Measurements from ENCODE around the gene DNAI7. TPM values are rescaled to one million over a fixed set of nuclear protein-coding genes. Genes with fewer than 3 reads are reported as not detected.

DNAI7 gene
- polyA plus RNA-seq, 1 donor from 2014 or later, result 1.3 TPM

GRCh38 chr12:25123126-25123525, 71.8 kb downstream of the DNAI7 start:
- no peaks in the 10 kb centered on the region for H3K27me3 ChIP-seq (ENCODE audit: insufficient read depth, low read depth, low read length)
- no peak overlapping the region for H2AFZ ChIP-seq (ENCODE audit: low read depth, low read length)
- H3K4me2 ChIP-seq (ENCODE audit: low read length), result no peak overlapping the region
- H3K4me3 ChIP-seq (ENCODE audit: low read length), result no peak overlapping the region
- no peaks in the 10 kb centered on the region for H3K9me3 ChIP-seq (ENCODE audit: low read length)
- no peak overlapping the region for H3K27ac ChIP-seq (ENCODE audit: low read length)
- H3K79me2 ChIP-seq (replicated peaks; ENCODE audit: insufficient read depth, low read length), result no peaks in the 10 kb centered on the region
- TF ChIP-seq MXI1 (conservative IDR thresholded peaks at IDR 0.05; ENCODE audit: poor library complexity, severe bottlenecking) (no peak), POLR2AphosphoS5 (IDR thresholded peaks at IDR 0.05) (no peak), CTCF (IDR thresholded peaks at IDR 0.05; ENCODE audit: poor library complexity, severe bottlenecking) (no peak), EZH2 (IDR thresholded peaks at IDR 0.05; ENCODE audit: borderline replicate concordance, insufficient read depth, low read length, poor library complexity, severe bottlenecking) (no peak), EP300 (conservative IDR thresholded peaks at IDR 0.05; ENCODE audit: poor library complexity, severe bottlenecking) (no peak), RAD21 (conservative IDR thresholded peaks at IDR 0.05) (no peak), TAF1 (IDR thresholded peaks at IDR 0.05; ENCODE audit: low read depth) (no peak)
- H3F3A ChIP-seq (ENCODE audit: insufficient read depth, low read length, poor library complexity, severe bottlenecking), result no peaks in the 10 kb centered on the region
- no peaks in the 10 kb centered on the region for H4K20me1 ChIP-seq (ENCODE audit: insufficient read depth)
- H3K9ac ChIP-seq (ENCODE audit: low read length), result no peak overlapping the region
- no peaks in the 10 kb centered on the region for H3K9me2 ChIP-seq (ENCODE audit: insufficient read depth, low read length)
- H3K36me3 ChIP-seq (ENCODE audit: insufficient read depth, low read length), result no peaks in the 10 kb centered on the region

GRCh38 chr12:25121916-25122315, 73.0 kb downstream of the DNAI7 start:
- no peak for TF ChIP-seq TAF1 (IDR thresholded peaks at IDR 0.05; ENCODE audit: low read depth)
- no peak for TF ChIP-seq EP300 (conservative IDR thresholded peaks at IDR 0.05; ENCODE audit: poor library complexity, severe bottlenecking)
- TF ChIP-seq POLR2AphosphoS5 (IDR thresholded peaks at IDR 0.05), result no peak
- no peak for TF ChIP-seq CTCF (IDR thresholded peaks at IDR 0.05; ENCODE audit: poor library complexity, severe bottlenecking)
- TF ChIP-seq SMC3 (conservative IDR thresholded peaks at IDR 0.05; ENCODE audit: poor library complexity), result no peak
- TF ChIP-seq, protein P1, sequence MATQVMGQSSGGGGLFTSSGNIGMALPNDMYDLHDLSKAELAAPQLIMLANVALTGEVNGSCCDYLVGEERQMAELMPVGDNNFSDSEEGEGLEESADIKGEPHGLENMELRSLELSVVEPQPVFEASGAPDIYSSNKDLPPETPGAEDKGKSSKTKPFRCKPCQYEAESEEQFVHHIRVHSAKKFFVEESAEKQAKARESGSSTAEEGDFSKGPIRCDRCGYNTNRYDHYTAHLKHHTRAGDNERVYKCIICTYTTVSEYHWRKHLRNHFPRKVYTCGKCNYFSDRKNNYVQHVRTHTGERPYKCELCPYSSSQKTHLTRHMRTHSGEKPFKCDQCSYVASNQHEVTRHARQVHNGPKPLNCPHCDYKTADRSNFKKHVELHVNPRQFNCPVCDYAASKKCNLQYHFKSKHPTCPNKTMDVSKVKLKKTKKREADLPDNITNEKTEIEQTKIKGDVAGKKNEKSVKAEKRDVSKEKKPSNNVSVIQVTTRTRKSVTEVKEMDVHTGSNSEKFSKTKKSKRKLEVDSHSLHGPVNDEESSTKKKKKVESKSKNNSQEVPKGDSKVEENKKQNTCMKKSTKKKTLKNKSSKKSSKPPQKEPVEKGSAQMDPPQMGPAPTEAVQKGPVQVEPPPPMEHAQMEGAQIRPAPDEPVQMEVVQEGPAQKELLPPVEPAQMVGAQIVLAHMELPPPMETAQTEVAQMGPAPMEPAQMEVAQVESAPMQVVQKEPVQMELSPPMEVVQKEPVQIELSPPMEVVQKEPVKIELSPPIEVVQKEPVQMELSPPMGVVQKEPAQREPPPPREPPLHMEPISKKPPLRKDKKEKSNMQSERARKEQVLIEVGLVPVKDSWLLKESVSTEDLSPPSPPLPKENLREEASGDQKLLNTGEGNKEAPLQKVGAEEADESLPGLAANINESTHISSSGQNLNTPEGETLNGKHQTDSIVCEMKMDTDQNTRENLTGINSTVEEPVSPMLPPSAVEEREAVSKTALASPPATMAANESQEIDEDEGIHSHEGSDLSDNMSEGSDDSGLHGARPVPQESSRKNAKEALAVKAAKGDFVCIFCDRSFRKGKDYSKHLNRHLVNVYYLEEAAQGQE (IDR thresholded peaks at IDR 0.05; ENCODE audit: borderline replicate concordance), result no peak
- TF ChIP-seq EZH2 (IDR thresholded peaks at IDR 0.05; ENCODE audit: borderline replicate concordance, insufficient read depth, low read length, poor library complexity, severe bottlenecking), result no peak
- no peak for TF ChIP-seq RAD21 (conservative IDR thresholded peaks at IDR 0.05)
- no peak for TF ChIP-seq MXI1 (conservative IDR thresholded peaks at IDR 0.05; ENCODE audit: poor library complexity, severe bottlenecking)
- no peak overlapping the region for H3K9ac ChIP-seq (ENCODE audit: low read length)
- no peaks in the 10 kb centered on the region for H3K27me3 ChIP-seq (ENCODE audit: insufficient read depth, low read depth, low read length)
- H3K4me2 ChIP-seq (ENCODE audit: low read length), result no peak overlapping the region
- H4K20me1 ChIP-seq (ENCODE audit: insufficient read depth), result no peaks in the 10 kb centered on the region
- no peak overlapping the region for H3K27ac ChIP-seq (ENCODE audit: low read length)
- H3K36me3 ChIP-seq (ENCODE audit: insufficient read depth, low read length), result no peaks in the 10 kb centered on the region
- H2AFZ ChIP-seq (ENCODE audit: low read depth, low read length), result no peak overlapping the region
- no peak overlapping the region for H3K4me3 ChIP-seq (ENCODE audit: low read length)
- H3K9me3 ChIP-seq (ENCODE audit: low read length), result no peaks in the 10 kb centered on the region
- H3K79me2 ChIP-seq (replicated peaks; ENCODE audit: insufficient read depth, low read length), result no peaks in the 10 kb centered on the region
- no peaks in the 10 kb centered on the region for H3F3A ChIP-seq (ENCODE audit: insufficient read depth, low read length, poor library complexity, severe bottlenecking)
- no peaks in the 10 kb centered on the region for H3K9me2 ChIP-seq (ENCODE audit: insufficient read depth, low read length)

All from neural cell (in vitro differentiated cells).